GM18868 (cell line): ENCODE results near the gene SERAC1.
"Not testable (repeated sequence)": the region's sequence is repeated elsewhere in the genome, so short reads cannot be mapped to it uniquely, and the experiment has no call there.

Source experiments
- ATAC-seq: cut with Tn5 transposase; IDR thresholded peaks from one replicate; pipeline ENCODE4 v1.9.1; 2021; ENCODE audit warnings: mild to moderate bottlenecking, moderate library complexity; ENCODE audit not compliant: unreplicated experiment

Gene SERAC1

GRCh38 chr6:158168040-158168289 is at the start of gene SERAC1:
Gene SERAC1 (minus strand): TSS chr6:158168262. CDS start chr6:158158363, 9,899 bp downstream.
- peak; percentile 44 for ATAC-seq

DNA sequence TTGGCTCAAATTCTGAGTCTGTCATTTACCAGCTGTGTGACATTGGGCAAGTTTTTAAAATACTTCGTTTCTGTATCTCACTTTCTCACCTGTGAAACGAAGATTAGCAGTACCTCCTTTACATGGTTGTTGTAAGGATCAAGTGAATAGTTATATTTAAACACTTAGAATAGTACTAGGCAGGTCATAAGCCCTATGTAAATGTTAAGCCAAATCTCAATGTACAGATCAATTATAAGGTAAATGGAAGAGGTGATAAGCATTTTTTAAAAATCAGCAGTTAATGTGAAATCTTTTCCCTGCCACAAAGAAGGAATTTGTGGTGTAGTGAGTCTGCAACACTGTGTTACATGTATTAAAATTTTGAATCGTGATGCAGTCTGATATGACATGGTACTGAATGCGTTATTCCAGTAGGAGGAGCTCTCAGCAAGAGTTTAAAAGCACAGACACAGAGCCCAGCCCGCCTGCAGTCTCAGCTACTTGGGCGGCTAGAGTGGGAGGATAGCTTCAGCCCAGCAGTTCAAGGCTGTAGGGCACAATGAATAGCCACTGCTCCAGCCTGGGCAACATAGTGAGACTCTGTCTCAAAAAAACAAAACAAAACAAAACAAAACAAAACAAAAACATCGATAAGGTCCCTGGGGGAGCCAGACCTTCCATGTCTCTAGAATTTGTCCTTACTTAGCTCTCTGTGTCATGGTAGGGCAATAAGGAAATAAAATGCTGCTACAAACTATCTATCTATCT is 46.0 kb upstream of the SERAC1 start:
- ATAC-seq, result peak; percentile 92

GRCh38 chr6:158211273-158212055 is 43.4 kb upstream of the SERAC1 start:
- ATAC-seq, result no peak

DNA sequence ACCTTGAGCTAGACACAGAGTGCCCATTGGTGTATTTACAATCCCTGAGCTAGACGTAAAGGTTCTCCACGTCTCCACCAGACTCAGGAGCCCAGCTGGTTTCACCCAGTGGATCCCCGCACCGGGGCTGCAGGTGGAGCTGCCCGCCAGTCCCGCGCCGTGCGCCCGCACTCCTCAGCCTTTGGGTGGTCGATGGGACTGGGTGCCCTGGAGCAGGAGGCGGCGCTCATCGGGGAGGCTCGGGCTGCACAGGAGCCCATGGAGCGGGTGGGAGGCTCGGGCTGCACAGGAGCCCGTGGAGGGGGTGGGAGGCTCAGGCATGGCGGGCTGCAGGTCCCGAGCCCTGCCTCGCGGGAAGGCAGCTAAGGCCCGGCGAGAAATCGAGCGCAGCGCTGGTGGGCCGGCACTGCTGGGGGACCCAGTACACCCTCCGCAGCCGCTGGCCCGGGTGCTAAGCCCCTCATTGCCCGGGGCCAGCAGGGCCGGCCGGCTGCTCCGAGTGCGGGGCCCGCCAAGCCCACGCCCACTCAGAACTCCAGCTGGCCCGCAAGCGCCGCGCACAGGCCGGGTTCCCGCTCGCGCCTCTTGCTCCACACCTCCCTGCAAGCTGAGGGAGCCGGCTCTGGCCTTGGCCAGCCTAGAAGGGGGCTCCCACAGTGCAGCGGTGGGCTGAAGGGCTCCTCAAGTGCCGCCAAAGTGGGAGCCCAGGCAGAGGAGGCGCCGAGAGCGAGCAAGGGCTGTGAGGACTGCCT is 41.7 kb upstream of the SERAC1 start:
- ATAC-seq, result not testable (repeated sequence)

GRCh38 chr6:158208226-158209030 is 40.4 kb upstream of the SERAC1 start:
- not testable (repeated sequence) for ATAC-seq

- peak; percentile 98 for ATAC-seq
Measured at GRCh38 chr6:158207422-158207788, 39.3 kb upstream of the SERAC1 start.

GRCh38 chr6:158206740-158207421 is 38.8 kb upstream of the SERAC1 start:
- peak; percentile 32 for ATAC-seq

DNA sequence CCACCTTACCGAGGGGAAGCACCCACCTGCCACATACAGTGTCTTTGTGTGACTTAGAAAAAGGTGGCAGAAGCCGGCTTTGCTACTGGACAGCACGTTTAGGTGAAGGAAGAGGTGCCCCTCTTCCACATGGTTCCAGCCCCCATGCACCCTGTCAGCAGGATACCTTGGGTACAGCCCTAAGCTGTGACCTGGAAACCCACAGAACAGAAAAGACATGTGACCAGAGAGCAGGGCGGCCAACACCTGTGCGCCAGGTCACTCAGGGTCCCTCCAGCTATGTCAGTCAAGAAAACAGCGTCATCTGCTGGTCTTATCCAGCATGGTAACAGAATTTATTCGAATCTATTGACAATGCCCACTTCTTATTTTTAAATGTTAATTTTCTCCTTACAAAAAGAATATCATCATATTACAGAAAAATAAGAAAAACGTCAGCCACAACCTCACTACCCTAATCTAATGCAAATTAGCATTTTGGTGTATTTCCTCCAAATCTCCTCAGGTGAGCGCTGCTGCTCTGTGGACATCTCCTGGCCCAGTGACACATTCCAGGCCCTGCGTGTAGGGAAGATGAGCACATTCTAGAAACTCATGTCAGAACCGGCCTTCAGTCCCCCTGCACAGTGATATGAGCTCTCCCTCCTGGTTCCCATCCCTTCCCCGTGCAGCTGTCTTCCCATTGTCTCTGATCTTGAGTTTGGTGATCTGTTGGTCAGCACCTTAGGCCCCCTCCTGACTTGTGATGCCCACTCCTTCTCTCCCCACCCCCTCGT is 37.3 kb upstream of the SERAC1 start:
- ATAC-seq, result no peak

DNA sequence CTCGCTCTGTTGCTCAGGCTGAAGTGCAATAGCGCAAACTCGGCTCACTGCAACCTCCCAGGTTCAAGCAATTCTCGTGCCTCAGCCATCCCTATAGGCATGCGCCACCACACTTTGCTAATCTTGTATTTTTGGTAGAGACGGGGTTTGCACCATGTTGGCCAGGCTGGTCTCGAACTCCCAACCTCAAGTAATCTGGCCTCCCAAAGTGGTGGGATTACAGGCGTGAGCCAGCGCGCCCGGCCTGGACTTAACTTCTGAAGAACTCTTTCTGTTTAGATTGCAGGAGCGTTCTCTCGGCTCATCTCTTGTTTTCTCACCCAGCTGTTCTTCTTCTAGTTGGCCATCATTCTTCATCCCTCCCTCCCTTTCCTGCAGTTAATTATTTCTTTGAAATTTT is 30.4 kb upstream of the SERAC1 start:
- ATAC-seq, result no peak

- ATAC-seq, result no peak
Measured at GRCh38 chr6:158194487-158195280, 26.6 kb upstream of the SERAC1 start.

DNA sequence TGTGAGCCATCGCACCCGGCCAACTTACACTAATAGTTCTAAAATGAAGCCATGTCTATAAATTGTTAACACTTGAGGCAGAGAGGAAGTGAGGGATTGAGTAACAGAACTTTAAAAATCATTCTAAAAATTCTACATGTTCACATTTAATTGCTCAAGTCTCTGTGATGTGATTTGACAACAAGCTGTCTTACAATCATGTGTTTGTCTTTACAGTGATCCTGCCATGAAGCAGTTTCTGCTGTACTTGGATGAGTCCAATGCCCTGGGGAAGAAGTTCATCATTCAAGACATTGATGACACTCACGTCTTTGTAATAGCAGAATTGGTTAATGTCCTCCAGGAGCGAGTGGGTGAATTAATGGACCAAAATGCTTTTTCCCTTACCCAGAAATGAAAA is 23.7 kb upstream of the SERAC1 start:
- no peak for ATAC-seq

DNA sequence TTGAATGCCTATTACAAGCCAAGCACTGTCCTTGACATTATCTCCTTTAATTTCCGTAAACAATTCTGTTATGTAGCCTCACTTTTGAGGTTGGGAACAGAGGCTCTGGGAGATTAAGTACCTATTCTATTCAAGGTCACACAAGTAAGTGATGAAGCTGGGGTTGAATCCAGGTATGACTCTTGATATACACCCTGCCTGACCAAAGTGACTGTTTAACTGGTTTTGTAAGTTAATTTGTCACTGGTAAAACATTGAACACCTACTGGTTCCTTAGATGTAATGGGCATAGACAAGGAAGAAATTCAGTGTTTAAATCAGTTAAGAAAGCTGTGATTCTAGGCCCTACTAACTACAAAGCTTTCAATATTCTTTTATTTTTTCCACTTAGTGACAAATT is 23.0 kb upstream of the SERAC1 start:
- no peak for ATAC-seq

DNA sequence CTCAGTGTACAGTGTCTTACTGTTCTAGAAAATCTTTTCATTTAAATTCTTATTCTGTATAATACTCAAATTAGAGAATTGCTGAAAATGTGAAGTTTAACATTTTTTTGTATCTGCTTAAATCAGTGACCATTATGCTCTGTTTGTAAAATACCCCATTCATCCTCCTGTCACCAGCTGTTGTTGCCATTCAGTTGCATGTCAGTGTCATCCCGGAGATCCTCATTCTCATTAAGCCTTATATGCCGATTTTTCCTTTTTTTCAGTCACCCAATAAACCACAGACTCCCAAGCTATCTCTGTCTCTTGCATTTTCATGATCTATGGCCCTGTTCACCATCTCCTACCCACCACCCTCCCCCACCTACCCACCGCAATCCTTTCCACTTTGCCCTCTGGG is 20.5 kb upstream of the SERAC1 start:
- ATAC-seq, result no peak

DNA sequence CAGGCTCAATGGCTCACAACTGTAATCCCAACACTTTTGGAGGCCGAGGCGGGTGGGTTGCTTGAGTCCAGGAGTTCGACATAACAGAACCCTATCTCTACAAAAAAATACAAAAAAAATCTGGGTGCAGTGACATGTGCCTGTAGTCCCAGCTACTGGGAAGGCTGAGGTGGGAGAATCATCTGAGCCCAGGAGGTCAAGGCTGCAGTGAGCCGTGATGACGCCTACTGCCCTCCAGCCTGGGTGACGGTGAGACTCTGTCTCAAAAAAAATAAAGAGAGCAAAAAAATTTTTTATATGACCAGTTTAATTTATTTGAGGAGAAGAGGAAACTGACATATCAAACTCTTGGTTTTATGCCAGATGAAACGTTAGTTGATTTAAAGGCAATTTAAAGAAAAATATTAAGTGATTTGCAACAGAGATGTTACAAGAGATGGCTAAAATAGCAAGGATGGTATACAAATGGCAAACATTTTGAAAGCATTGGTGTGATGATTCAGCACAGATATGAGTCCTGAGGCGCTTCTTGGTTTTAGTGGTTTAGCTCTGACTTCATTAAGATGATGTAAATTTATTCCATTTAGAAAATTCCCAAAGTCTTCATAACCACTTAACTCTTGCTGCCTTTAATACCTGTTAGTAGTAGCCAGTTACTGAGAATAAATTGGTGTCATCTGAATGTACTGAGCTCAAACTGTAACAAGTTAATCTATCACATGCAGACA is 17.8 kb upstream of the SERAC1 start:
- no peak for ATAC-seq

- no peak for ATAC-seq
Measured at GRCh38 chr6:158184608-158185007, 16.5 kb upstream of the SERAC1 start.

DNA sequence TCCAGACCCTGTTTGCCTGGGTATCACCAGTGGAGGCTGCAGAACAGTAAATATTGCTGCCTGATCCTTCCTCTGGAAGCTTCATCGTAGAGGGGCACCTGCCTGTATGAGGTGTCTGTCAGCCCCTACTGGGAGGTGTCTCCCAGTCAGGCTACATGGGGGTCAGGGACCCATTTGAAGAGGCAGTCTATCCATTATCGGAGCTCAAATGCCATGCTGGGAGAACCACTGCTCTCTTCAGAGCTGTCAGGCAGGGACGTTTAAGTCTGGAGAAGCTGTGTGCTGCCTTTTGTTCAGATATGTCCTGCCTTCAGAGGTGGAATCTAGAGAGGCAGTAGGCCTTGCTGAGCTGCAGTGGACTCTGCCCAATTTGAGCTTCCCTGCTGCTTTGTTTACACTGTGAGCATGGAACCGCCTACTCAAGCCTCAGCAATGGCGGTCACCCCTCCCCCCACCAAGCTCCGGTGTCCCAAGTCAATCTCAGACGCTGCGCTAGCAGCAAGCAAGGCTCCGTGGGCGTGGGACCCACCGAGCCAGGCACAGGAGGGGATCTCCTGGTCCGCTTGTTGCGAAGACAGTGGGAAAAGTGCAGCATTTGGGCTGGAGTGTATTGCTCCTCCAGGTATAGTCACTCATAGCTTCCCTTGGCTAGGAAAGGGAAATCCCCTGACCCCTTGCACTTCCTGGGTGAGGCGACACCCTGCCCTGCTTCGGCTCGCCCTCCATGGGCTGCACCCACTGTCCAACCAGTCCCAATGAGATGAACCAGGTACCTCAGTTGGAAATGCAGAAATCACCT is 15.3 kb upstream of the SERAC1 start:
- ATAC-seq, result not testable (repeated sequence)

DNA sequence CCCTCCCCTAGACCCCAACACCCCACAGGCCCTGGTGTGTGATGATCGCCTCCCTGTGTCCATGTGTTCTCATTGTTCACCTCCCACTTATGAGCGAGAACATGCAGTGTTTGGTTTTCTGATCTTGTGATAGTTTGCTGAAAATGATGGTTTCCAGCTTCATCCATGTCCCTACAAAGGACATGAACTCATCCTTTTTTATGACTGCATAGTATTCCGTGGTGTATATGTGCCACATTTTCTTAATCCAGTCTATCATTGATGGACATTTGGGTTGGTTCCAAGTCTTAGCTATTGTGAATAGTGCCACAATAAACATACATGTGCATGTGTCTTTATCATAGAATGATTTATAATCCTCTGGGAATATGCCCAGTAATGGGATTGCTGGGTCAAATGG is 9.7 kb upstream of the SERAC1 start:
- not testable (repeated sequence) for ATAC-seq
